GM12873 (cell line): ENCODE data around the gene KCNN3.

Source experiments
- CTCF ChIP-seq: IDR thresholded peaks from 2 replicates; pipeline ENCODE4 v1.5.1; 2012; ENCODE audit warnings: low read depth, mild to moderate bottlenecking, moderate library complexity, low read length, control low read depth; ENCODE audit not compliant: insufficient read depth; ENCODE audit errors: missing control alignments

The KCNN3 gene

GRCh38 chr1:154682254-154682653 lies 187.8 kb downstream of the KCNN3 start:
- TF ChIP-seq CTCF: no peak

- TF ChIP-seq CTCF: peak; percentile 94
These were observed 200.4 kb downstream of the KCNN3 start for GRCh38 chr1:154669464-154670282.

GRCh38 chr1:154666051-154666790 lies 203.9 kb downstream of the KCNN3 start:
- no peak for TF ChIP-seq CTCF

DNA sequence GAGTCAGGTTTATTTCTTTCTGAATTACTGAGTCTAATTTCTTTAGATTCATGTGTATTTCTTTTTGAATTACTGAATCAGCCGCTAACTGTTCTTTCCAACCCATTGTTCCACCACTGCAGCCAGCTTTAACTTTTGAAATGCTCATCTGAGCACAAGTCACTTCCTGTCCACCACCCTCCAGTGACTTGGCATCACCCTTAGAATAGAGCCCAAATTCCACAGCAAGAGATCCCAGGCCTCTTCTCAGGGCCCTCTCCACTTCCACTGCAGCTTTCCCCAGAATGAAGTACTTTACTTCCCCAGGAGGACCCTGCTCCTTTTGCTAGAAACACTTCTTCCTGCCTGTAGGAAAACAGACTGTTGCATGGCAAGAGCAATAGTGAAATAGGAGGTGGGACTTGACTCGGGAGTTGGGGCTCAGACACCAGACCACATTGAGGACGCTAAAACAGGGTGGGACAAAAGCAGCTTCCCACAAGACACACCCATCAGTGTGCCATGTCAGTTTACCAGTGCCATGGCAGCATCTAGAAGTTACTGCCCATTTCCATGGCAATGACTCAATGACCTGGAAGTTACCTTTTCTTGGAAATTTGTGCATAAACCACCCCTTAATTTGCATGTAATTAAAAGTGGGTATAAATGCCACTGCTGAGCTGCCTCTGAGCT lies 205.6 kb downstream of the KCNN3 start:
- TF ChIP-seq CTCF: no peak

DNA sequence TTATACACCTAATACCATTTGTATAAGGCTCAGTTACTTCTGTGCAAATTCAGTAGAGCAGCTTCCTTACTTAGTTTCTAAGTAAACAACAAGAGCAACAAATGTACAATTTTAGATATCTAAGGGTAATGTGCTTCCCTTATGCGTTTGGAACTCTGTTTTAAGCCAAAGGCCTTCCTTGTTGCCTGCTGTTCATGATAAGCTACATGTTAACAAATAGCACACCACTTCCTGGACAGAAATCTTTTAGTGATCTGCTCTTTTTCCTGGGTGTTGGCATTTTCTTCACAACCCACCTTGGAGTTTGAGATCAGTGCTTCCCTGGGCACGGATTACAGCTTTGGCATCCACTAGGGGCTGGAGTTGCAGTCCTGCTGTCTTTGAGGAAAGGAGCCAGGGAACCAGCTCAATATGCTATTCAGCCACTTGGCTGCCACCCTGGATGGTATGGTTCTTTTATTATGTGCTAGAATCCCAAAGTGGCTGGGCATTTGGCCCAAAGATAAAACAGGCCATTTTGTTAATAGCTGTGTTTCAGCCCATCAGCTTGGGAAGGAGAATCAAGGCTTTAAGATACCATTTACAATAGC lies 206.5 kb downstream of the KCNN3 start:
- TF ChIP-seq CTCF: peak; percentile 11

DNA sequence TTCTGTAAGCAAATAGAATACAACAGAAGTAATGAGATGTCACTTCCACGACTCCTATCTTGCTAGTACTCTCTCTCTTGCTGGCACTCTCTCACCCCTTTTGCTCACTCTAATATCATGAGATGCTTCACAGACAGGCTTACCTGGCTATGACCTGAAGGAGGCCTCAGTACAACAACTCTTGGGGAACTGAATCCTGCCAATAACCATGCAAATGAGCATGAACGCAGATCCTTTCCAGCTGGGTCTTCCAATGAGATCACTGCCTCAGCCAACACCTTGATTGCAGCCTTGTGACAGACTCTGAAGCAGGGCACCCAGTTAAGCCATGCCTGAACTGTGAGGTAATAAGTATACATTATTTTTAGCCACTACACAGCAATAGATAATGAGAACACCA lies 209.0 kb downstream of the KCNN3 start:
- TF ChIP-seq CTCF: no peak
